HL-60/S4 (cell line): ENCODE results near the gene AGMO.
"Not testable (repeated sequence)": the region's sequence is repeated elsewhere in the genome, so short reads cannot be mapped to it uniquely, and the experiment has no call there.

Experiments used
- in situ Hi-C: fragments of 300-500 bp; cut with MboI; formaldehyde crosslinking; loops from 2 replicates; pipeline ENCODE4 v1.14.3; 2022; ENCODE audit warnings: low sequenced_read_pairs

AGMO gene

GRCh38 chr7:15560968-15561367 lies 847 bp downstream of the AGMO start:
- in situ Hi-C loops = no loop called here

GRCh38 chr7:15559416-15559928 lies 2.3 kb downstream of the AGMO start:
- in situ Hi-C loops = no loop called here

GRCh38 chr7:15558756-15559155 lies 3.1 kb downstream of the AGMO start:
- in situ Hi-C loops = no loop called here

GRCh38 chr7:15557686-15558085 lies 4.1 kb downstream of the AGMO start:
- in situ Hi-C loops = no loop called here

- in situ Hi-C loops = no loop called here
These were observed 4.6 kb downstream of the AGMO start for GRCh38 chr7:15557186-15557585.

DNA sequence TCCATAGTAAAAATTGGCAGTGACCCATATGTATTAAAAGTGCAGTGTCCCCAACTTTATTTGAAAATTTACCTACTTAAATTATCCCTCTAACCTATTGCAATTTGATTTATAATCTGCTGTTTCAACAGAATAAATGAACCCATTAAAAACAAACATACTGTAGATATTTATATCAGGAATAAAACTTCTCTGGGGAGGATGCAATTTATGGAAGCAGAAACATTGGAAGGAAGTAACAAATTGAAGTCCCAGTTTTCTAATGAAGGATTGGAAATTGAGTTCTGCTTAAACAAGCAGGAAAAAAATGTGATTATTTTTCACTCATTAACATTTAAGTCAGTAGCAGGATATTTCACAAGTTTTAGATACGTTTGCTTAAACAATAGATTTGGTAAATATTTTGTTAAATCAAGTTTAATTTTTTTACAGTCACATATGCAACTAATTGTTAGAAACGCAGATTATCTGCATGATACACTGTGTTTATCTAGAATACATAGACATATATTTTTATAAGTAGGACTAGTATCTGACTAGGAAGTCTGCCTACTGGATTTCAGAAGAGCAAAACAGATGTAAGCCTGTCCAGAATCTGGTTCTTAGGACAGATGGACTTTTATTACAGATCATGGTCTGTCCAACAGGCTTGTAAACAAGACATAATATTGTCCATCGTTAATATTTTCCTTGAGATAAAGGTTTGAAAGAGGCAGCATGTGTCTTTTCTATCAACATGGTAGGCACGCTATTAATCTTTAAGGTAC lies 5.3 kb downstream of the AGMO start:
- in situ Hi-C loops = no loop called here

DNA sequence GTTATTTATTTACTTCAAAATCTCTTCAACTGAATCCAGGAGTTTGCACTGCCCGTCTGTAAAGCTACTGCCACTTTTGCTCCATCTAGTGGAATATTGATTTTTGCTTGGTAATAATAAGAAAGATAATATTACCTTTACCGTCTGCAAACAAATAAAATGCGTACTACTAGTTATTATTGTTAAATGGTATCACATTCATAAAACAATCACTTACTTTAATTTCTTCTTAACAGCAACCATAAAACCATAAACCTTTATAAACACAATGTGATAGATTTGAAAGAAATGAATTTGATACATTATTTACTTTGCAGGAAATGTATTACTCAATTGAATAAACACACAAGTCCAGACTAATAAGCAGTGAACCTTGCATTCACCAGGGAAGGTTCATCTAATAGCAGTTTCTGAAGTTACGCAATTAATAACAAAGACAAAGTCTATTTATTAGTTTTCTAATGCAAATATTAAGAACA lies 6.4 kb downstream of the AGMO start:
- in situ Hi-C loops = no loop called here

DNA sequence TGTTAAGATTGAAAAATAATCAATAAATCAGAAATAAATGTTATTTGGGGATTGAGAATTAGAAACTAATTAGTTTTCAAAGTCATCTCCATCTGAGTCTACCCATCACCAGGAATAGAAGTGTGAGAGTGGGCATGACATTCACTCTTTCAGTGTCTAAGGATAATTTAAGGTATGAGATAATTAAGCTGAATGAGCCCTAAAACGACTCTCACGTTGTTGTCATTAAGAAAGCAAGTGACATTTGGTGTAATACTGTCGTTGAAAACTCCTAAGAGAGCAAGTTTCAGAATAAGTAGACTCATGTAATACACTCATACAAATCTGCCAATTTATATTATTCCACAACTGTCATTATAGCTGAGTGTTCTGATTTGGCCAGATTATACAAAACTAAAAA lies 7.1 kb downstream of the AGMO start:
- in situ Hi-C loops = no loop called here

GRCh38 chr7:15554081-15554480 lies 7.7 kb downstream of the AGMO start:
- in situ Hi-C loops = no loop called here

DNA sequence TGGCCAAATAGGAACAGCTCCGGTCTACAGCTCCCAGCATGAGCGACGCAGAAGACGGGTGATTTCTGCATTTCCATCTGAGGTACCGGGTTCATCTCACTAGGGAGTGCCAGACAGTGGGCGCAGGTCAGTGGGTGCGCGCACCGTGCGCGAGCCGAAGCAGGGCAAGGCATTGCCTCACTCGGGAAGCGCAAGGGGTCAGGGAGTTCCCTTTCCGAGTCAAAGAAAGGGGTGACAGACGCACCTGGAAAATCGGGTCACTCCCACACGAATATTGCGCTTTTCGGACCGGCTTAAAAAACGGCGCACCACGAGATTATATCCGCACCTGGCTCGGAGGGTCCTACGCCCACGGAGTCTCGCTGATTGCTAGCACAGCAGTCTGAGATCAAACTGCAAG lies 14.5 kb downstream of the AGMO start:
- in situ Hi-C loops = not testable (repeated sequence)

- in situ Hi-C loops = no loop called here
These were observed 15.5 kb downstream of the AGMO start for GRCh38 chr7:15546272-15546792.

DNA sequence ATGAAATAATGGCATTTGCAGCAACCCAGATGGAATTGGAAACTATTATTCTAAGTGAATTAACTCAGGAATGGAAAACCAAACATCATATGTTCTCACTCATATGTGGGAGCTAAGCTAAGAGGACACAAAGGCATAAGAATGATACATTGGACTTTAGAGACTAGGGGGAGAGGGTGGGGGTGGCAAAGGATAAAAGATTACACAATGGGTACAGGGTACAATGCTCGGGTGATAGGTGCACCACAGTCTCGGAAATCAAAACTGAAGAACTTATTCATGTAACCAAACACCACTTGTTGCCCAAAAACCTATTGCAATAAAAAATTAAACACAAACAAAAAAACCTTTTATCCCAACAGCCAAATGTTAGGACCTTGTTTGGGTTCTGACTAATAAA lies 17.8 kb downstream of the AGMO start:
- in situ Hi-C loops = no loop called here

- in situ Hi-C loops = no loop called here
These were observed 18.6 kb downstream of the AGMO start for GRCh38 chr7:15543256-15543655.

DNA sequence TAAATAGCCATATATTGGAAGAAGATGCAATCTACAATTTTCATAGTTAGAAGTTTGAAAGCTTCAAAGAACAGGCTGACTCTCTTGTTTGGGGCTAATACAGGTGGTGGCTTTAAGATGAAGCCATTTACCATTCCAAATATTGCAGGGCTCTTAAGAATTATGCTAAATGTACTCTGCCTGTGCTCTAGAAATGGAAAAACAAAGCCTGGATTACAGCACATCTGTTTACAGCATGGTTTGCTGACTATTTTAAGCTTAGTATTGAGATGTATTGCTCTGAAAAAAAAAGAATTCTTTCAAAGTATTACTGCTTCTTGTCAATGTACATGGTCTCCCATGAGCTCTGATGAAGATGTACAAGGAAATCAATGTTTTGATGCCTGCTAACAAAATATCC lies 34.2 kb downstream of the AGMO start:
- in situ Hi-C loops = no loop called here

- in situ Hi-C loops = no loop called here
These were observed 36.1 kb downstream of the AGMO start for GRCh38 chr7:15525652-15526263.

DNA sequence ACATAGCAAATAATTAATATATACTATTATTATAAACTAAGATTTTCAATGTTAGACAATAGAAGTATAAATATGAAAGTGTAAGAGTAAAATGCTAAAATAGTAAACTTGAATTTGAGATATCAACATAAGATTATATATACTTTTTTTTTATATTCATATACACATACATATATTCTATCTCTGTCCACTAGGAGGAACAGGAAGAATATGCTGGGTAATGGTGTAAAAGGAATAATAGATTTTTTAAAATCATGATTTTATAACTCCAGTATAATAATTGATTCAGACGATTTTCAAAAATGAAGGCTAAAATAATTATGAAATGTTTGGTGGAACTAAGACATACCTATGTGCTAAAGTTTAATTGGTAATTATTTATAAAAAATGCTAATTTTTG lies 37.7 kb downstream of the AGMO start:
- in situ Hi-C loops = no loop called here

DNA sequence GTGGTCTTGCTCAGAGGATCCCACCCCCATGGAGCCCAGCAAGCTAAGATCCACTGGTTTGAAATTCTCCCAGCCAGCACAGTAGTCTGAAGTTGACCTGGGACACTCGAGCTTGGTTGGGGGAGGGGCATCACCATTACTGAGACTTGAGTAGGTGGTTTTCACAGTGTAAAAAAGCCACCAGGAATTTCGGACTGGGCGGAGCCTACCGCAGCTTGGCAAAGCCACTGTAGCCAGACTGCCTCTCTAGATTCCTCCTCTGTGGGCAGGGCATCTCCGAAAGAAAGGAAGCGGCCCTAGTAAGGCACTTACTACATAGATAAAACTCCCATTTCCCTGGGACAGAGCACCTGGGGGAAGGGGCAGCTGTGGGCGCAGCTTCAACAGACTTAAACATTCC lies 44.0 kb downstream of the AGMO start:
- in situ Hi-C loops = not testable (repeated sequence)

DNA sequence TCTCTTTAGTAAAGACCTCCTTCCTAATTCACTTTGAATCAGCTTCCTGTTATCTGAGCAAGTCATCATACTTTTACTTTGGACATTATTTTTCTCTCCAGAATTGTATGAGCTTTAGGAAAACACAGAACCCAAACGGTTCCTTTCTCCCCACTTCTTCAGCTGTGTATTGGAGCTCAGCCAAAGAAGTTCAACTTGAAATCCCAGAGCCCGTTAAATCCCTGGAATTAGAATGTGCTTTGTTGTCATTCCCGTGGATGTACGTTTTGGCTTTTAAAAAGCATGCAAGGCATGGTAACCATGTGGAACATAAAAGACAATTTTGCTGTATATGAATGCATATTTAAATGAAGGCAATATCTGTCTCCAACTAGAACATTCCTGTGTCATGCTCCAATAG lies 46.6 kb downstream of the AGMO start:
- in situ Hi-C loops = no loop called here

DNA sequence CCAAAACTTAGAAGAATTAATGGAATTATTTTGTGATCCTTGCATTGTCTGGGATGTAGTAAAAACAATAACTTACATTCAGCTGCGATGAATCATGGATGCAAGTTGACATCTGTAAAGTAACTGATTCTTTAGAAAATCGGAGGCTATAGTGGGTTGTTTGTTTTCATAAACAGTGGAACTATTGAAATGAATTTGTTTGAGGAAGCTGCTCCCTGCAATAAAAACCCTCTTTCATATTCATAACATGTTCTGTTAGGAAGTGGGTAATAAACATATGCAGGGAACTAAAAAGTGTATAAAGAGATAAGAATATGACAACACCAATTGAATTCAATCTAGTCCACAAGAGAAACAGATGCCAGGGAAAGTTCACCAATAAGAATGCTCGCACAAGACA lies 53.6 kb downstream of the AGMO start:
- in situ Hi-C loops = no loop called here

- in situ Hi-C loops = no loop called here
These were observed 54.1 kb downstream of the AGMO start for GRCh38 chr7:15507708-15508107.

DNA sequence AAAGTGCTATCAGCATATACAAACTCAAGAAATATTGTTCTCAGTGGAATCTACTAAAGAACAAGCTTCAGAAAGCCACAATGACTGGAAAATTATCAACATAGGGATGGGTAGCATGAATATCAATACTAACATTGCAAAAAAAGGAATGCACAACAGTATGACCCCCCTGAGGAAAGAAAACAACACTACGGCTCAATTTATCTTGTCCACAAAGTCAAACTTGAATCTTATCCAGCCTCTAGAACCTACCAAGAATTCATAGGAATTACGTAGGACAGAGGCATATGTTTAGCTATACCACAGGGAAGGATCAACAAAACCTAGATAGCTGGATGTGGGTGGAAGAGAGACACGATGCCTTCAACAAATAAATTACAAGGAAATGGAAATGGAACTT lies 54.6 kb downstream of the AGMO start:
- in situ Hi-C loops = no loop called here

DNA sequence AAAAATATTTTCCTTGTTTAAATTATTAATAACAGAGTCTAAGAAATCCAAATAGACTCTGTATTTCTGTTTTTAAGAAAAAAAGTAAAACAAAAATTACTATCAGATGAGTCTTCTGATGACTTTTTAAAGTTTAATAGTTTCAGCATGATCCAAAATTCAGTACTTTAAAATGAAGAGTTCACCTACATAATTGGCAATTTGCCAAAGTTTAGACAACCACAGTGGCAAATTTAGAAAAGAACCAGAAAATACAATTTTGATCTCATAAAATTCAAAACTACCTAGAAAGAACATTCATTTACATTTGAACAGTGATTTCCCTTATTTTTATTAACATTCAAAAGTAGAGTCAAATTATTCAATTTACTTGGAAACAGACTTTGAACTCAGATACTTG lies 56.1 kb downstream of the AGMO start:
- in situ Hi-C loops = no loop called here
